Upper lobe of left lung (tissue), 4 donors: ENCODE measurements around the gene FGR.

Experiments
- POLR2A ChIP-seq, 4 donors: fragments of 450-650 bp; IDR thresholded peaks; one replicate each; pipeline ENCODE4 v1.5.1; 2016 to 2017; ENCODE audit warnings: antibody characterized with exemption in 4 of 4, mild to moderate bottlenecking in 2 of 4
- POLR2AphosphoS5 ChIP-seq, 2 donors: sonication (generic); formaldehyde crosslinking; IDR thresholded peaks; one replicate each; pipeline ENCODE4 v1.5.1; 2017; ENCODE audit warnings: antibody characterized with exemption in 2 of 2
- TF ChIP-seq, protein P1 (sequence below), 6 experiments: fragments of 450-650 bp in 4 of 6; fragments of 200-600 bp in 2 of 6; sonication (generic) in 2 of 6; IDR thresholded peaks; one replicate each; pipeline ENCODE4 v1.5.1; 2016 to 2019; ENCODE audit warnings: antibody characterized with exemption in 6 of 6

DNA sequence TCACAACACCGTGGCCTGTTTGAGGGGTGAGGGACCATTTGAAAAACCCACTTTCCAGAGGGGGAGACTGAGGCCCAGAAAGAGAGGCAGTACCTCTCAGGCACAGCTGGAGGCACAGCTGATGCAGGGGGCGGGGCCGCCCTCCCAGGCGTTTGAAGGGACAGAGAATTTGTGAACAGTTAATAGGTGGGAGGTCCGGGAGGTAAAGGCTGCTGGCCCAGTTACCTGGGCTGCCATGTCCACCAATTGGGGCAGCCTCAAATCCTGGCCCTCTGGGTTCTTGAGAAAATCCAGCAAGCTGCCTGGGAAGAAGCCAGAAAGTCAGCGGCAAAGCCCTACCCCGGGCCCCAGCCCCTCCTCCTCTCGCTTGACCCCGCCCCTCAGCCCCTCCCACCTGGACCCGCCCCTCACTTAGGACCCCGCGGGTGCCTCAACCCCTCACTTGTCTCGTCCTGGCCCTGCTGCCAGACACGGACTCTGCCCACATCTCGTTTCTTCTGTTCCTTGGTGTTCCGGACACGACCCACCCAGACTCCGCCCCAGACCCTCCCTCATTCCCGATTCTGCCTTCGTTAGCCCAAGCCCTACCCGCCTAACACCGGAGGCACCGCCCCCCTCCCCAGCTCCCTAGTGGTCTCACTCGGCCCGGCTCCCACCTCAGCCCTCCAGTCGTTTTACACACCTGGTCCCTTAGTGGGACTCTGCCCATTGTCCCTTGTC lies 20.2 kb downstream of the FGR start:
- TF ChIP-seq POLR2A (IDR thresholded peaks at IDR 0.05) (no peak), POLR2AphosphoS5 (IDR thresholded peaks at IDR 0.05) (no peak)
- TF ChIP-seq, protein P1, sequence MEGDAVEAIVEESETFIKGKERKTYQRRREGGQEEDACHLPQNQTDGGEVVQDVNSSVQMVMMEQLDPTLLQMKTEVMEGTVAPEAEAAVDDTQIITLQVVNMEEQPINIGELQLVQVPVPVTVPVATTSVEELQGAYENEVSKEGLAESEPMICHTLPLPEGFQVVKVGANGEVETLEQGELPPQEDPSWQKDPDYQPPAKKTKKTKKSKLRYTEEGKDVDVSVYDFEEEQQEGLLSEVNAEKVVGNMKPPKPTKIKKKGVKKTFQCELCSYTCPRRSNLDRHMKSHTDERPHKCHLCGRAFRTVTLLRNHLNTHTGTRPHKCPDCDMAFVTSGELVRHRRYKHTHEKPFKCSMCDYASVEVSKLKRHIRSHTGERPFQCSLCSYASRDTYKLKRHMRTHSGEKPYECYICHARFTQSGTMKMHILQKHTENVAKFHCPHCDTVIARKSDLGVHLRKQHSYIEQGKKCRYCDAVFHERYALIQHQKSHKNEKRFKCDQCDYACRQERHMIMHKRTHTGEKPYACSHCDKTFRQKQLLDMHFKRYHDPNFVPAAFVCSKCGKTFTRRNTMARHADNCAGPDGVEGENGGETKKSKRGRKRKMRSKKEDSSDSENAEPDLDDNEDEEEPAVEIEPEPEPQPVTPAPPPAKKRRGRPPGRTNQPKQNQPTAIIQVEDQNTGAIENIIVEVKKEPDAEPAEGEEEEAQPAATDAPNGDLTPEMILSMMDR (IDR thresholded peaks at IDR 0.05): no peak
